Body of pancreas (tissue), 4 donors: ENCODE data around the gene GAK. TPM values are rescaled to one million over a fixed set of nuclear protein-coding genes. Genes with fewer than 3 reads are reported as not detected.
A peak's percentile ranks its signal among the peaks of the same experiment; 100 is the strongest.

ENCODE experiments used
- ATAC-seq: fragments of 150-250 bp; one replicate; pipeline ENCODE4 v1.9.1; 2016
- DNase-seq, 4 donors: peaks; one replicate each; pipeline ENCODE4 v3.0.0-alpha.2; 2019
- H3K27ac ChIP-seq, 4 donors: fragments of 200-600 bp; sonication (generic); 1 replicate in 3 of 4; 2 replicates in 1 of 4; pipeline versions ENCODE4 v1.5.1 to v1.6.1; 2016 to 2019; ENCODE audit warnings: mild to moderate bottlenecking in 1 of 4, mixed read lengths in 1 of 4, moderate library complexity in 1 of 4
- H3K27me3 ChIP-seq, 2 donors: fragments of 200-600 bp; sonication (generic); one replicate each; pipeline ENCODE4 v1.6.0; 2016; ENCODE audit warnings: mild to moderate bottlenecking in 1 of 2
- H3K36me3 ChIP-seq, 2 donors: fragments of 200-600 bp; sonication (generic); replicated peaks in 1 of 2; 2 replicates each; pipeline ENCODE4 v1.5.1; 2016; ENCODE audit warnings: low read depth in 2 of 2; ENCODE audit not compliant: insufficient read depth in 1 of 2
- H3K4me1 ChIP-seq: fragments of 200-600 bp; sonication (generic); one replicate; pipeline ENCODE4 v1.6.0; 2016
- H3K4me3 ChIP-seq, 2 donors: fragments of 200-600 bp; sonication (generic); 1 replicate in 1 of 2; 2 replicates in 1 of 2; pipeline ENCODE4 v1.5.1; 2016 to 2019
- H3K9me3 ChIP-seq, 3 donors: fragments of 200-600 bp; sonication (generic); 1 replicate in 2 of 3; 2 replicates in 1 of 3; pipeline ENCODE4 v1.5.1; 2016
- CTCF ChIP-seq, 7 experiments: fragments of 450-650 bp in 4 of 7; fragments of 200-600 bp in 3 of 7; sonication (generic) in 3 of 7; IDR thresholded peaks; one replicate each; pipeline ENCODE4 v1.5.1; 2016 to 2019; ENCODE audit warnings: antibody characterized with exemption in 7 of 7
- POLR2A ChIP-seq, 3 donors: fragments of 450-650 bp; IDR thresholded peaks; one replicate each; pipeline ENCODE4 v1.6.1; 2016; ENCODE audit warnings: antibody characterized with exemption in 3 of 3, mild to moderate bottlenecking in 2 of 3
- WGBS, 2 donors: methylation state at CpG; one replicate each; pipeline ENCODE4 v1.1.5; 2017; 5-methylcytosine and 5-hydroxymethylcytosine counted together
- intact Hi-C: fragments of 100-400 bp; cut with DNase I; formaldehyde crosslinking; loops from one replicate; pipeline ENCODE4 v1.15.1; 2023
- total RNA-seq, 2 donors: library from RNA; depleted of rRNA; stranded (reverse); fragments of >200 nt; gene quantifications; one replicate each; pipeline ENCODE4 v1.1.0, GENCODE V29; 2016

Gene GAK
- total RNA-seq, 2 donors from 2014 or later: 126 to 127 TPM

- 5 to 8% methylated on average over 11 of the region's 11 CpGs for WGBS, 2 donors
- DNase-seq (peak in 1 of 4 donors; percentile 11), ATAC-seq (no peak)
These were observed 116.5 kb downstream of the GAK start for GRCh38 chr4:815464-816146.

GRCh38 chr4:814312-814850 is 117.7 kb downstream of the GAK start:
- Histone ChIP-seq H3K4me1 (peaks cover 9% of the 10 kb centered on the region), H3K36me3 (no peaks in the 10 kb centered on the region), H3K27ac (no peak overlapping the region), H3K27me3 (peaks cover 0 to 4% of the 10 kb centered on the region in 2 donors), H3K9me3 (no peaks in the 10 kb centered on the region), H3K4me3 (no peak overlapping the region)
- TF ChIP-seq CTCF (IDR thresholded peaks at IDR 0.05) (no peak), POLR2A (IDR thresholded peaks at IDR 0.05) (no peak)
- DNase-seq (no peak), ATAC-seq (no peak)
- 69 to 87% methylated on average over 13 to 14 of the region's 14 CpGs for WGBS, 2 donors
- intact Hi-C loops: no loop called here

More at GRCh38 chr4:815464-816146, 116.5 kb downstream of the GAK start:
- intact Hi-C loops: no loop called here
- no peaks in the 10 kb centered on the region for H3K9me3 ChIP-seq
- peaks cover 9% of the 10 kb centered on the region for H3K4me1 ChIP-seq
- no peak overlapping the region for H3K27ac ChIP-seq
- H3K4me3 ChIP-seq: no peak overlapping the region
- TF ChIP-seq POLR2A (IDR thresholded peaks at IDR 0.05) (no peak), CTCF (IDR thresholded peaks at IDR 0.05) (no peak)
- H3K27me3 ChIP-seq: peaks cover 0 to 4% of the 10 kb centered on the region in 2 donors
- no peaks in the 10 kb centered on the region for H3K36me3 ChIP-seq

GRCh38 chr4:813900-814299 is 118.2 kb downstream of the GAK start:
- TF ChIP-seq POLR2A (IDR thresholded peaks at IDR 0.05) (no peak), CTCF (IDR thresholded peaks at IDR 0.05) (peak in 4 of 7 experiments; percentile 14 to 32 (median 18))
- no peak for ATAC-seq
- intact Hi-C loops: no loop called here
- peaks cover 9% of the 10 kb centered on the region for H3K4me1 ChIP-seq
- H3K27ac ChIP-seq: no peak overlapping the region
- H3K9me3 ChIP-seq: no peaks in the 10 kb centered on the region
- H3K4me3 ChIP-seq: no peak overlapping the region
- no peaks in the 10 kb centered on the region for H3K36me3 ChIP-seq
- peaks cover 0 to 4% of the 10 kb centered on the region in 2 donors for H3K27me3 ChIP-seq
- peak in 2 of 4 donors; percentile 18 to 41 for DNase-seq
- WGBS, 2 donors: 39 to 52% methylated on average over 10 of the region's 10 CpGs

GRCh38 chr4:808860-809570 is 123.1 kb downstream of the GAK start:
- Histone ChIP-seq H3K4me1 (no peaks in the 10 kb centered on the region), H3K36me3 (no peaks in the 10 kb centered on the region), H3K27ac (no peak overlapping the region), H3K9me3 (peaks cover 0 to 5% (median 0%) of the 10 kb centered on the region in 3 donors), H3K27me3 (peaks cover 0 to 4% of the 10 kb centered on the region in 2 donors), H3K4me3 (no peak overlapping the region)
- ATAC-seq: no peak
- DNase-seq: no peak
- 81 to 87% methylated on average over 25 to 30 of the region's 30 CpGs for WGBS, 2 donors
- TF ChIP-seq POLR2A (IDR thresholded peaks at IDR 0.05): no peak
- no peak for TF ChIP-seq CTCF (IDR thresholded peaks at IDR 0.05)
- intact Hi-C loops: no loop called here
